ENCODE measurements around the gene INPP5J. TPM values are rescaled to one million over a fixed set of nuclear protein-coding genes. Genes with fewer than 3 reads are reported as not detected.

INPP5J gene
- total and polyA plus RNA-seq, 12 donors, result 7.9 to 31.7 (median 16.9) TPM

GRCh38 chr22:31089160-31090100 is 33.3 kb upstream of the INPP5J start:
- H3K9me3 ChIP-seq, result no peaks in the 10 kb centered on the region
- ATAC-seq (peak in 4 of 8 donors; percentile 7 to 22 (median 20)), DNase-seq (peak; percentile 5 to 71)
- no peak overlapping the region for H3K4me3 ChIP-seq
- peaks cover 0 to 88% (median 60%) of the 10 kb centered on the region in 9 donors for H3K36me3 ChIP-seq
- H3K4me1 ChIP-seq, result peaks cover 3 to 80% (median 43%) of the 10 kb centered on the region in 9 donors
- peak overlapping the region in 8 of 10 donors; percentile 24 to 65 (median 40) for H3K27ac ChIP-seq
- 71 to 73% methylated on average over 9 of the region's 9 CpGs for WGBS, 2 donors
- H3K27me3 ChIP-seq, result no peaks in the 10 kb centered on the region
- intact Hi-C loops (cut with DNase I), result loop anchor here (1.0 to 10.0 kb wide), 8 partner anchors 55 to 145 kb away; partner anchors contain the start of genes PLA2G3 (in 2 of the 10) and LIMK2 (in 1 of the 10)
- peak; percentile 69 to 89 (median 82) for TF ChIP-seq CTCF (IDR thresholded peaks at IDR 0.05)

- H3K4me1 ChIP-seq, result peaks cover 3 to 84% (median 39%) of the 10 kb centered on the region in 9 donors
- DNase-seq (peak in 1 of 2 donors; percentile 16), ATAC-seq (no peak)
- TF ChIP-seq CTCF (IDR thresholded peaks at IDR 0.05), result no peak
- H3K9me3 ChIP-seq, result no peaks in the 10 kb centered on the region
- WGBS, 2 donors, result 83 to 88% methylated on average over 15 of the region's 15 CpGs
- H3K27me3 ChIP-seq, result no peaks in the 10 kb centered on the region
- H3K27ac ChIP-seq, result peak overlapping the region in 3 of 10 donors; percentile 15 to 45 (median 35)
- H3K36me3 ChIP-seq, result peaks cover 0 to 99% (median 68%) of the 10 kb centered on the region in 9 donors
- H3K4me3 ChIP-seq, result no peak overlapping the region
- intact Hi-C loops (cut with DNase I), result loop anchor here in 4 of 10 donors (5.0 to 10.0 kb wide), 3 partner anchors 54 to 124 kb away; partner anchors contain the start of genes PLA2G3 (in 2 of the 4) and LIMK2 (in 1 of the 4)
Measured at GRCh38 chr22:31090217-31091085, 32.3 kb upstream of the INPP5J start.

- Histone ChIP-seq H3K4me1 (peaks cover 0 to 83% (median 37%) of the 10 kb centered on the region in 9 donors), H3K36me3 (peaks cover 0 to 99% (median 77%) of the 10 kb centered on the region in 9 donors)
- DNase-seq, result peak; percentile 6 to 20
Measured at GRCh38 chr22:31091106-31091975, 31.4 kb upstream of the INPP5J start.

More at GRCh38 chr22:31091106-31091975, 31.4 kb upstream of the INPP5J start:
- Histone ChIP-seq H3K9me3 (no peaks in the 10 kb centered on the region), H3K4me3 (no peak overlapping the region), H3K27me3 (no peaks in the 10 kb centered on the region), H3K27ac (peak overlapping the region in 4 of 10 donors; percentile 6 to 97 (median 63))
- no peak for TF ChIP-seq CTCF (IDR thresholded peaks at IDR 0.05)
- ATAC-seq, result no peak
- 71 to 74% methylated on average over 29 of the region's 29 CpGs for WGBS, 2 donors
- intact Hi-C loops (cut with DNase I), result loop anchor here in 4 of 10 donors (5.0 to 10.0 kb wide), 3 partner anchors 53 to 123 kb away; partner anchors contain the start of genes PLA2G3 (in 2 of the 4) and LIMK2 (in 1 of the 4)

All from heart right ventricle (tissue), 16 donors.